OCI-LY7 (cell line): ENCODE results near the gene PARD3.

ENCODE experiments used
- CTCF ChIP-seq: fragments of 200-600 bp; sonication (generic); conservative IDR thresholded peaks from 2 replicates; pipeline ENCODE4 v1.5.1; 2014; ENCODE audit warnings: mild to moderate bottlenecking, antibody characterized with exemption, low read length, moderate library complexity, mixed read lengths
- EZH2phosphoT487 ChIP-seq: fragments of 200-600 bp; sonication (generic); IDR thresholded peaks from 2 replicates; pipeline ENCODE4 v1.6.1; 2018; ENCODE audit warnings: low read depth, borderline replicate concordance, mild to moderate bottlenecking, mixed run types, antibody characterized with exemption, low read length, moderate library complexity, mixed read lengths

GRCh38 chr10:34580214-34580613, 234.9 kb downstream of the PARD3 start:
- TF ChIP-seq CTCF (no peak), EZH2phosphoT487 (no peak)
